ENCODE measurements around the gene SEMA3C.

DNA sequence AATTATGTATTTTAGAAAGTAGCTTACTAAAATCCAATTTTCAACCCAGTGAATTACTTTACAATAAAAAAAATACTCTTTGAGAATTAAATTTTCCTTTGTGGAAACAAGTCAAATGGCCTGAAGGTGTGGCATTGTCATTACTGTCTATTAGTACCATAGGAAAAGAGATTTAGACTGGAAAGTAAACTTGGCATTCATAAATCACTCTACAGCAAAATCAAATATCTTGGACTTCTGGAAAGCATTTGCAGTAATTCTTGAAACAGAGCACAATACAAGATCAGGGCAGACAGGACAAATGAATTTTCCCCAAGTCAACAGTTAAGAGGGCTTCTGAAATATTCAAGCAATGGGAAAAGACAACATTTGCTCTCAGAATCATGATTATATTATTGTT, 28.0 kb upstream of the SEMA3C start:
- TF ChIP-seq, protein P1, sequence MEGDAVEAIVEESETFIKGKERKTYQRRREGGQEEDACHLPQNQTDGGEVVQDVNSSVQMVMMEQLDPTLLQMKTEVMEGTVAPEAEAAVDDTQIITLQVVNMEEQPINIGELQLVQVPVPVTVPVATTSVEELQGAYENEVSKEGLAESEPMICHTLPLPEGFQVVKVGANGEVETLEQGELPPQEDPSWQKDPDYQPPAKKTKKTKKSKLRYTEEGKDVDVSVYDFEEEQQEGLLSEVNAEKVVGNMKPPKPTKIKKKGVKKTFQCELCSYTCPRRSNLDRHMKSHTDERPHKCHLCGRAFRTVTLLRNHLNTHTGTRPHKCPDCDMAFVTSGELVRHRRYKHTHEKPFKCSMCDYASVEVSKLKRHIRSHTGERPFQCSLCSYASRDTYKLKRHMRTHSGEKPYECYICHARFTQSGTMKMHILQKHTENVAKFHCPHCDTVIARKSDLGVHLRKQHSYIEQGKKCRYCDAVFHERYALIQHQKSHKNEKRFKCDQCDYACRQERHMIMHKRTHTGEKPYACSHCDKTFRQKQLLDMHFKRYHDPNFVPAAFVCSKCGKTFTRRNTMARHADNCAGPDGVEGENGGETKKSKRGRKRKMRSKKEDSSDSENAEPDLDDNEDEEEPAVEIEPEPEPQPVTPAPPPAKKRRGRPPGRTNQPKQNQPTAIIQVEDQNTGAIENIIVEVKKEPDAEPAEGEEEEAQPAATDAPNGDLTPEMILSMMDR (conservative IDR thresholded peaks at IDR 0.05; ENCODE audit: low read depth, low read length): no peak
- no peak for TF ChIP-seq EZH2 (IDR thresholded peaks at IDR 0.05; ENCODE audit: borderline replicate concordance, low read depth, low read length, poor library complexity, severe bottlenecking)

Data from A673 (cell line).